Stimulated activated CD4-positive, alpha-beta T cell treated with anti-CD3 and anti-CD28 coated beads, Interleukin-1b, Interleukin-23, amount 100 ng/mL, for 48 hours (primary cell): ENCODE data around the gene GABRR1.
"Not testable (repeated sequence)": the region's sequence is repeated elsewhere in the genome, so short reads cannot be mapped to it uniquely, and the experiment has no call there.

Experiments
- DNase-seq: peaks from one replicate; pipeline ENCODE4 v3.0.0-alpha.2; 2020

The GABRR1 gene

GRCh38 chr6:89217299-89217910 lies at the start of gene GABRR1:
GABRR1 (minus strand) TSS chr6:89217358; CDS start chr6:89217322, 36 bp downstream.
- DNase-seq, result no peak

DNA sequence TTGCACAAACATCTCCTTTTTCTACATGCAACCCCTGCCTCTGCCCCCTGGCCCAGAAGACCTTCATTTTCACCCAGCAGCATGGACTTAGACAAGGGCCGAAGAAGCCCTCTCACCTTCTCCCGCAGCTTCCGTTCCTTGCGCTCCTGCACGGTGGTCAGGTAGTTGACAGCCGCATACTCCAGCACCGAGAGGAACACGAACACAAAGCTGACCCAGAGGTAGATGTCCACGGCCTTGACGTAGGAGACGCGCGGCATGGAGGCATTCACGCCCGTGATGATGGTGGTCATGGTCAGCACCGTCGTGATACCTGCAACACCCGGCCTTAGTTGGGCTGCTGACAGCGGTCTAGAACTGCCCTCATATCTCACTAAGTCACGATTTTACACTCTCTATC lies 47.1 kb upstream of the GABRR1 start:
- DNase-seq, result no peak

- no peak for DNase-seq
These were observed 43.7 kb upstream of the GABRR1 start for GRCh38 chr6:89260832-89261231.

GRCh38 chr6:89260310-89260709 lies 43.2 kb upstream of the GABRR1 start:
- no peak for DNase-seq

GRCh38 chr6:89258912-89259311 lies 41.8 kb upstream of the GABRR1 start:
- no peak for DNase-seq

- no peak for DNase-seq
These were observed 40.6 kb upstream of the GABRR1 start for GRCh38 chr6:89257781-89258180.

GRCh38 chr6:89257346-89257745 lies 40.2 kb upstream of the GABRR1 start:
- no peak for DNase-seq

- DNase-seq, result no peak
These were observed 38.3 kb upstream of the GABRR1 start for GRCh38 chr6:89255417-89255816.

DNA sequence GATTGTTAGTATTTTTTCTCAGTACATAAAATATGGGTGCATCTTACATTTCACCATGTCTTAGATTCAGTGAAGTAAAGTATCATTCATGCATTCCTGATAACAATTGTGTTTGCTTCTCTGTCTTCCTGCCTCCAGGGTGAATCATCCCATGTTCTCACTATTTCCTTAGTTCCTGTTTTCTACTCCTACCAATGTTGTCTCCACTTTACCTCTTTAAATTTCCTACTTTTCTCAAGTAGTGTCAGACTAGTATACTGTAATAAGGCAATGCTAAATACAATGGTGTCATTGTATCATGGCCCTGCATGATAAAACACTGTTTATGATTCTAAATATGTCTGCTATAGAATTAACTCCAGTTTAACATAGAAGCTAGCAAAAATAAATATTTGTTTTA lies 37.4 kb upstream of the GABRR1 start:
- no peak for DNase-seq

GRCh38 chr6:89252907-89253306 lies 35.7 kb upstream of the GABRR1 start:
- no peak for DNase-seq

DNA sequence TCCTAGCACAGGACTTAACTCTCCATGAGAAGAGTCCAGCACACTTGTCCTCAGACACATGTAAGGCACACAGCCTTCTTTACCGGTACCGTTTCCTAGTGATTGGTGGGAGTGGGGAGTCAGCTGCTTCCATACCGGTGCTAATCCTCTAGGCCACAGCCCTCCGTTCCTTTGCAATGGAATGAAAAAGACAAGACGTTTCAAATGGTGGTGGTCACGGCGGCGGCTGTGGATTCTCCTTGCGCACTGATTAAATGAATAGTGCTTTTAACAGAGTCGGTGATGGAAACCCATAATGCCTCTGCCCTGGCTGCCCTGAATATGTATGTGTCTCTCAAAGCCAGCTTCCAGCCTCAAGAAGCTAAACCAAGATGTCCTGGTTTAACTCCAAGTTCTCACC lies 34.8 kb upstream of the GABRR1 start:
- DNase-seq, result no peak

DNA sequence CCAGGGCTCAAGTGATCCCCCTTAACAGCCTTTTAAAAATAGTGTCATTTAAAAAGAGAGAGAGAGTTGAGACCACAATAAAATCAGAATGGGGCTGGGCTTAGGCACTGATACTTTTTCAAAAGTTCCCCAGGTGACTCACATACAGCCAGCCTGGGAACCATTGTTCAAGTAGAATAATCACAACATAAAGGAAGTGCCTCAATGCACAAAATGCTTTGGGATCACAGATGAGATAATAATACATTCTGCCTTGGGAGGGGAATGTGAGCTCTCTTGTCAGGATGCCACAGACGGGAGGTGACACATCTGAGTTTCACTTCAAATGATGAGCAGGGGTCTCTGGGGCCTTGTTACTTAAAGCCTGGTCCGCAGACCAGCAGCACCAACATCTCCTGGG lies 34.0 kb upstream of the GABRR1 start:
- no peak for DNase-seq

DNA sequence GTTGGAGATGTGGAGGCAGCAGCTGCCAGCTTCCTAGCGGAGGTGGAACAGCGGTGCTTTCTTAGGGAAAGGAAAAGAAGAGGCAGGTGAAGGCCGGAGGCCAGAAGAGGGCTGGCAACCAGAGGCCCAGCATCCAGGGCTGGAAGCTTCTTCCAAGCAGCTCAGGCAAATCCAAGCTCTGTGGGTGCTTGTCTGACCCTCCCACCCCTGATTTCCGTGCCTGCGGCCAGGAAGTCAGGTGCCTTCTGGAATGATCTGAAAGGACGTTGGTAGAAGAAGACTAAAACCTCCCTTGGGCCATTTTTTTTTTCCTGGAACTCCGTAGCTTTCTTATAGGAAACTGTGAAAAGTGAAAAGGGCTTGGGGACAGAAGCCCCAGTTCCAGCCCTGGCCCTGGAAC lies 33.1 kb upstream of the GABRR1 start:
- DNase-seq, result no peak

DNA sequence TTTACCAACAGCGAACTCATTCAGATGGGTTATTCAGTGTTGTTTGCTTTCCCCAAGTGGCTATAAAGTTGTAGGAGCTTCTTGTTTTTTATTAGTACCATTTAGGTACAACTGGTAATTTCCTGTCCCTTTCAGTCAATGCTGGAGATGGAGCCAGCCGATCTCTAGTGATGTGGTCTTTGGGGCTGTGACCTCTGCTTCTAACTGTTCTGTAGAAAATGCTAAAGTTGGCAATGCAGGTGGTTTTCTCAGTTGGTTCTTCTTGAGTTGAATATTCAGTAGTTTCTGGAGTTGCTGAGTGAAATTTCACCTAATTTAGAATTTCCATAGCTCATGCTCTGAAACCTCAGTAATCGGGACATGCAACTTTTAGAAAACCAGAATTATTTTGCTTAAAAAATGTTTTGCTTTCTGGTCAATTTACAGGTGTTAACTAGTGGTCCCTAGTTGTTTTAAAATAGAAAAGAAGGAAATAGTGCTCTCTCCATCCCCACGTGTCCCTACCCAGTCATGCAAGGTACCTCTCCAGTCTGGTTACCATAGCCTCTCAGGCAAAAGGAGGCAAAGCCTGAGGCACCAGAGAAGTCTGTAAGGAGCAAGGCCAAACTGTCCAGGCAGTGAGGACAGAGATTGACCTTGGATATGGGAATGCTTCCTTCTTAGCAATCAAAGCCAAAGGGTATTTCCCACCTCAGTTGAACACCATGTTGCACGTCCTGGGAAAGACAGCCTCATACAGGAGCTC lies 27.3 kb upstream of the GABRR1 start:
- no peak for DNase-seq

GRCh38 chr6:89243331-89243629 lies 26.1 kb upstream of the GABRR1 start:
- DNase-seq, result no peak

DNA sequence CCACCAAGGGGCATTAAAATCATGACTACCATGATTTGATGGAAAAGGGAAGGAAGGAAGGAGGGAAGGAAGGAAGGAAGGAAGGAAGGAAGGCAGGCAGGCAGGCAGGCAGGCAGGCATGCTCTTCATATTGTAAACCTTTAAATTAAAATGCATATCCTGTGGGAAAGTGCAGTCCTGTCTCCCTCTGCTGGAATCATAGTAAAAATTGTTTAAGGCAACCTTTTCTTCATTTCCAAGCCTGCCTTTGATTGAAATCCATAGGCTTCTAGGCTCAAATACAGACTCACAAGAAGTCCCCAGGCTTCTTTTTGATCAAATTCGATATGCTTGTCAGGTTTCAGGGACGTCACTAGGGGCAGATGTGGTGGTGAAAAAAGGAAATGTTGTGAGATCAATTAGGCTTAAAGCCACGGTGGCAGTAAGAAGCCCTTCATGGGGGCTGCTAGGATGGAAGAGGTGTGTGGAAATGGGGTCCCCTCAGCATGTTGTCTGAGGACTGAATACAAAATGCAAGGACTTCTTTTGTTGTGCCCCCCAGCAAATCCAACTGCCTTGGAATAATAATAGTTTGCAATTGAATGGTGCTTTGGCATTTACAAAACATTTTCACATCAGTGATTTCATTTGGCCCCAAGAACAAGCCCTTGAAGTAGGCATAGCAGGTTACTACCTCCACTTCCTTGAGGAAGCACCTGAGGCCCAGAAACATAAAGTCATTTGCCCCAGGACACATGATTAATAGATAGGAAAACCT lies 25.6 kb upstream of the GABRR1 start:
- no peak for DNase-seq

DNA sequence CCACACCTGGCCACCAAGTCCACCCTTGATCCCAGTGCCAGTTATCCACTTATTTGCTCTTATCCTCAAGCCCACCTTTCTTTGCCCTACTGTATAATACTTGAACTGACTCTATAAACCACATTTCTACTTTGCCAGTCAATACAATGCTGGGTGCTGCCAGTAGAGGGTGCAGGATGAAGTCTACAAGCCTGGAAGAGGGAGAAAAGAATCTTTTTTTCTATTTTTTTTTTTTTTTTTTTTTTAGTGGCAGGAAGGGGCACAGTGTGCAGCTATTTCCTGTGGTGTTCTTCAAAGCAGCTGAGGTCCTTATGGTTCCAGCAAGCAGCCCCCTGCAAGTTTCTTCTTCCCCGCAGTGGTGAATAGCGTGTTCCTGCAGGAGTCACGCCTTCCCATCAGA lies 22.2 kb upstream of the GABRR1 start:
- peak; percentile 26 for DNase-seq

DNA sequence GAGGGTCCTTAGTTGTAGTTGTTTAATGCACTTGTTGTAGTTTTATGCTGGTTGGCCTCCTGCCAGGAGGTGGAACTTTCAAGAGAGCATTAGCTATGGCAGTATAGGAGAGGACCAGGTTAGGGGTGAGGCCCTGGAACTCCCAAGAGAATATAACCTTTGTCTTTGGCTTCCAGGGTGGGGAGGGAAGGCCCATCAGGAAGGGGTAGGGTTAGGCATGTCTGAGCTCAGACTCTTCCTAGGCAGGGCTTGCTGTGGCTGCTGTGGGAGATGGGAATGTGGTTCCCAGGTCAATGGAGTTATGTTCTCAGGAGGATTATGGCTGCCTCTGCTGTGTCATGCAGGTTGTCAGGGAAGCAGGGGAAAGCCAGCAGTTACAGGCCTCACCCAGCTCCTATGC lies 20.0 kb upstream of the GABRR1 start:
- DNase-seq, result no peak

DNA sequence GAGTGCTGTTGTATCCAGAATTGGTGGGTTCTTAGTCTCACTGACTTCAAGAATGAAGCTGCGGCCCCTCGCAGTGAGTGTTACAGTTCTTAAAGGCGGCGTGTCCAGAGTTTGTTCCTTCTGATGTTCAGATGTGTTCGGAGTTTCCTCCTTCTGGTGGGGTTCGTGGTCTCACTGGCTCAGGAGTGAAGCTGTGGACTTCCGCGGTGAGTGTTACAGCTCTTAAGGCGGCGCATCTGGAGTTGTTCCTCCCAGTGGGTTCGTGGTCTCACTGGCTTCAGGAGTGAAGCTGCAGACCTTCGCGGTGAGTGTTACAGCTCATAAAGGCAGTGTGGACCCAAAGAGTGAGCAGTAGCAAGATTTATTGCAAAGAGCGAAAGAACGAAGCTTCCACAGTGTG lies 16.4 kb upstream of the GABRR1 start:
- DNase-seq, result not testable (repeated sequence)

- no peak for DNase-seq
These were observed 5.5 kb upstream of the GABRR1 start for GRCh38 chr6:89222712-89223039.

GRCh38 chr6:89221971-89222711 lies 5.0 kb upstream of the GABRR1 start:
- no peak for DNase-seq

- no peak for DNase-seq
These were observed 4.0 kb upstream of the GABRR1 start for GRCh38 chr6:89221129-89221528.

GRCh38 chr6:89216411-89216810 lies 747 bp downstream of the GABRR1 start:
- DNase-seq, result no peak

- DNase-seq, result no peak
These were observed 1.8 kb downstream of the GABRR1 start for GRCh38 chr6:89215391-89215790.
